GM12872 (cell line): Measurements from ENCODE around the gene SIN3B.

Experiments used
- CTCF ChIP-seq: IDR thresholded peaks from 3 replicates; pipeline ENCODE4 v1.5.1; 2011; ENCODE audit warnings: low read depth, mild to moderate bottlenecking, low read length, moderate library complexity; ENCODE audit not compliant: insufficient read depth

SIN3B gene

GRCh38 chr19:16920816-16921529 lies 91.8 kb downstream of the SIN3B start:
- no peak for TF ChIP-seq CTCF

- no peak for TF ChIP-seq CTCF
Measured at GRCh38 chr19:16921766-16922591, 92.8 kb downstream of the SIN3B start.

DNA sequence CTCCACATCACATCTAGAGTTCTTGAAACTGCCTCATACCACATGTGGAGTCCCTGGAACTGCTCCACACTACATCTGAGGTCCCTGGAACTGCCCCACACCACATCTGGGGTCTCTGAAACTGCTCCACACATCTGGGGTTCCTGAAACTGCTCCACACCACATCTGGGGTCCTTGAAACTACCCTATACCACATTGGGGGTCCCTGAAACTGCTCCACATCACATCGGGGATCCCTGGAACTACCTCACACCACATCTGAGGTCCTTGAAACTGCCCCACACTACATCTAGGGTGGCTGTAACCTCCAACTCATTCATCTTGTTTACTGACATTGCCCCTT lies 93.4 kb downstream of the SIN3B start:
- TF ChIP-seq CTCF, result no peak

DNA sequence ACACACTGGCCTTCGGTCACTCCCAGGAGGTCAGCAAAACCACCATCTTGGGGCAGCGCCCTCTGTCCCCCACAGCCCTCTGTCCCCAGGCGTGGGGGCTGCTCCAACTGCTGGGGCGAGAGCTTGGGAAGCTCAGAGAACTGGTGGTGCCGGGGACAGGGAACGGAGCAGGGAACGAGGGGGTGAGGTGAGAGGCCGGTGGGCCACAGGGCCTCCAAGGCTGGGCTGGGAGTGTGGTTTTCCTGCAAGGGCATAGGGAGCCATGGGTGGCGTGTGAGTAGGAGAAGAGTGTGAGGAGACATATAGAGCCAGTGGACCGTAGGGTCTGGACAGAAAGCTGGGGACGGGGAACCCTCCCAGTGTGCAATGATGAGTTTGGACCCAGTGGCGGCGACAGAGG lies 93.8 kb downstream of the SIN3B start:
- no peak for TF ChIP-seq CTCF

- TF ChIP-seq CTCF, result no peak
Measured at GRCh38 chr19:16927883-16928282, 98.7 kb downstream of the SIN3B start.

DNA sequence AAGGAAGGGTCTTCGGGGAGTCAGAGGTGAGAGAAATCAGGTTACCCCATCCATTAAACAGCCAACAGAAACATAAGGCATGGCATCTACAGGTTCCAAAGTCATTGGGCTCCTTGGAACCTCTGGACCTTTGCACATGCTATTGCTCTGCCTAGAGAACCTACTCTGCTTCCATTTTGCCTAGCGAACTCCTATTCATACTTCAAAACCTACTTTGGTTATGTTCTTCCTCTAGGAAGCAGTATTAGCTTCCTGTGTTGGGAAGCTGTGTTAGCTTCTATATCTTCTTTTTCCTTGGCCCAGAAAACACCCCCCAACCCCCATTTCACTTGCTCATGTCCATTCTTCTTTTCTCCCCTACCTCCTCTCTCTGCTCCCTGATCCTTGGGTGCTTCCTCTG lies 99.2 kb downstream of the SIN3B start:
- TF ChIP-seq CTCF, result no peak

DNA sequence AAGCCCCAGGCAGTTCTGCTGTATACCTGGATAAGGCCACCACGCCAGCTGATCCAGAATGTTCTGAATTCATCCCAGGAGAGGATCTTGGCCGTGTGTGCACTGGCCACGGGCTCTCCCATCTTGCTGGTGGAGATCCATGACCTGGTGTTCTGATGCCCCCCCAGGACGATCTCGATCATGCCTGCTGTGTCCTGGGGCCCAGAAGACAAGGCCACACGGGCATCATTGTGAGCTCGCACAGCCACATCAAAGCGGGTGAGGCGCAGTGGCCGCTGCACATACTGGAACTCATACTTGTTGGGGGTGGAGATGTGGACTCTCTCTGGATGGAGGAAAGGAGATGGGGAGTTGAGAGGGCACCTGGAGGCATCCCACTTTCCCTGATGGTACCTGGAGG lies 99.7 kb downstream of the SIN3B start:
- no peak for TF ChIP-seq CTCF
